Epithelial cell of esophagus (primary cell): ENCODE measurements around the gene RASSF8.

Experiments
- DNase-seq: peaks from one replicate; pipeline ENCODE4 v3.0.0; 2010; ENCODE audit warnings: low read depth
- H3K4me3 ChIP-seq: 2 replicates; pipeline ENCODE4 v1.5.1; 2011; ENCODE audit warnings: mild to moderate bottlenecking, low read length, control low read depth
- TF ChIP-seq, protein P1 (sequence below): IDR thresholded peaks from 2 replicates; pipeline ENCODE4 v1.5.1; 2011; ENCODE audit warnings: low read depth, mild to moderate bottlenecking, low read length, control low read depth, inconsistent platforms; ENCODE audit not compliant: insufficient read depth; ENCODE audit errors: missing control alignments

RASSF8 gene

DNA sequence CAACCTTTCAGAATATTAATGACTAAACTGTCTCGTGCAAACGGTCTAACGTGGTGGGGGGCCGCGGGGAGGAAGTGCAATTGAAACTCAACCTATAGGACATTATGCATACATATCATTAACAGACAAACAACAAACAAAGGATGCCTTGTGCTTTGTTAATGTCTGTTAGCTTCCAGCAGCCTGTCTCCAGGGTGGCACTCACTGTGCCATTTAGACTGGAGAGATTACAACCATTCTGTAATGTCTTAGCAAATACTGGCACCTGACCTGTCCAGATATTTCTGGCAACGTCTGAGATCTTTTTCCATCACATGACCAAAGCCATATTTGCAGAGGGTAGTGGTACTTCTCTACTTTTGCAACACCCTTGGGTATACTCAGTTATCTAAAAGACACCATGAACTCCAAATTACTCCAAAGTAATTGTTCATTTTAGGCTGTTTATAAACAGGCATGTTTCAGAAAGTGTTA lies 154.7 kb downstream of the RASSF8 start:
- H3K4me3 ChIP-seq: peak overlapping the region; percentile 53
- no peak for DNase-seq
- TF ChIP-seq, protein P1, sequence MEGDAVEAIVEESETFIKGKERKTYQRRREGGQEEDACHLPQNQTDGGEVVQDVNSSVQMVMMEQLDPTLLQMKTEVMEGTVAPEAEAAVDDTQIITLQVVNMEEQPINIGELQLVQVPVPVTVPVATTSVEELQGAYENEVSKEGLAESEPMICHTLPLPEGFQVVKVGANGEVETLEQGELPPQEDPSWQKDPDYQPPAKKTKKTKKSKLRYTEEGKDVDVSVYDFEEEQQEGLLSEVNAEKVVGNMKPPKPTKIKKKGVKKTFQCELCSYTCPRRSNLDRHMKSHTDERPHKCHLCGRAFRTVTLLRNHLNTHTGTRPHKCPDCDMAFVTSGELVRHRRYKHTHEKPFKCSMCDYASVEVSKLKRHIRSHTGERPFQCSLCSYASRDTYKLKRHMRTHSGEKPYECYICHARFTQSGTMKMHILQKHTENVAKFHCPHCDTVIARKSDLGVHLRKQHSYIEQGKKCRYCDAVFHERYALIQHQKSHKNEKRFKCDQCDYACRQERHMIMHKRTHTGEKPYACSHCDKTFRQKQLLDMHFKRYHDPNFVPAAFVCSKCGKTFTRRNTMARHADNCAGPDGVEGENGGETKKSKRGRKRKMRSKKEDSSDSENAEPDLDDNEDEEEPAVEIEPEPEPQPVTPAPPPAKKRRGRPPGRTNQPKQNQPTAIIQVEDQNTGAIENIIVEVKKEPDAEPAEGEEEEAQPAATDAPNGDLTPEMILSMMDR: no peak

DNA sequence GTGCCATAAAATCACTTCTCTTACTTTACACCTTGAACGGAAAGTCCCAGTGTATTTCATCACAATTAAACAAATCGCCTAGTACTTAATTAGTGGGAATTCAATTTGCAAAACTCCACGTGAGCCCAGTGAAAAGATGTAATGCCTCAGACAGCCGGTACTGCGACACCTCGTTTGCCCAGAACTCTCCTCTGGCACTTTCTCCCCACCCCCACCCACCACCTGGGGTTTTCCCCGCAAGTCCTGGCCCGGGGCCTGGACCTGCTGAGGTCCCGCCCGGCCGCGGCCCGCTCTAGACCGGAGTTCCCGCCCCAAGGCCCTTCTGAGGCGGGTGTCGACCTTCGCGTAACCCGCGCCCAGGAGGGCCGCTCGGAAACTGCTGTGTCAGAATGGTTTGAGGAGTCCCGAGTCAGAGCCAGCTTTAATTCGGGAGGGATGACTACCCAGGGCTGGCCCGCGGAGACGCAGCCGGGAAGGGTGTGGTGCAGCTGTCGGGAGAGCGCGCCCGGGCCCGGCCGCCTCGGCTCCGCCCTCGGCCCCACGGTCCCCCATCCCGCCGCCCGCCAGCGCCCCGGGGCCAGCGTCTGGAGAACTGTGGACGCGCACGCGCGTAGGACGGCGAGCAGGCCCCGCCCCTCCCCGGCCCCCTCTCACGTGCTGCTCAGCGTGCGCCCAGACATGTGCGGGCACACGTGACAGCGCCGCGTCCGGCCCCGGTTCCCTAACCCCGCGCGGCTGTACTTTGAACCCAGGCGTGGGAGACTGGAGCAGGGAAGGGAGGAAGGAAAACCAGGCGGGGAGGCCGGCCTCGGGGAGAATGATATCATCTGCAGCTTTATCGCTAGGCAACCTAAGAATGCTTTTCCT lies 155.6 kb downstream of the RASSF8 start:
- TF ChIP-seq, protein P1: peak; percentile 49
- peak; percentile 92 for DNase-seq
- H3K4me3 ChIP-seq: peak overlapping the region; percentile 53

DNA sequence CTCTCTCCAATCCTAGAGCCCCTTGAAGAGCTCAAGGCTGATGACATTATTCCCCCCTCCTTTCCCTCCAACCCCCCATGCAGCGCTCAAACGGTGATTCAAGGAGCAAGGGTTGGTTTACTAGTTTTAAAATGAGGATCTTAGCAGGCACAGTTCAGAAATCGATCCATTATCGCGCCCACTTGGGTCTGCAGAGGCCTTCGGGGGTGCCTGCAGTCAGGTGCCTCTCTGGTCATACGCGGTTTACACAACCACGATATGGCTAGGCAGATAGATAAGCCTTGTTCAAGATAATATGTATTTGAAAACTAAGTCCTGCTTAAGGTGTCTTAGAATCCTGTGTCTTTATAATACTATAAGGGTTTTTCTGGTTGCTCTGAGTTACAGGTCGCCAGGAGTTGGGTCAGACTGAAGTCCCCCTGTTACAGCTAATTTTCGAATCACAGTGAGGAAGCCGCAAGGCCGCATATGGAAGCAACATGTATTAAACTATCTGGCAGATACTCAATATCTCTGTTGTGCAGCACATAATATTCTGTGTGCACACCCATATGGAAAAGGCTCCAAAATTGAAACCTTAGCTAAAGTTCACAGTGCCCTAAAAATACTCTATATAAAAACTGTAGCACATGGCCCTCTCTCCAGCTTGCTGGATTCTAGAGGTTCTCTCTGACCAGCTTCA lies 156.4 kb downstream of the RASSF8 start:
- TF ChIP-seq, protein P1: no peak
- H3K4me3 ChIP-seq: peak overlapping the region; percentile 53
- no peak for DNase-seq

DNA sequence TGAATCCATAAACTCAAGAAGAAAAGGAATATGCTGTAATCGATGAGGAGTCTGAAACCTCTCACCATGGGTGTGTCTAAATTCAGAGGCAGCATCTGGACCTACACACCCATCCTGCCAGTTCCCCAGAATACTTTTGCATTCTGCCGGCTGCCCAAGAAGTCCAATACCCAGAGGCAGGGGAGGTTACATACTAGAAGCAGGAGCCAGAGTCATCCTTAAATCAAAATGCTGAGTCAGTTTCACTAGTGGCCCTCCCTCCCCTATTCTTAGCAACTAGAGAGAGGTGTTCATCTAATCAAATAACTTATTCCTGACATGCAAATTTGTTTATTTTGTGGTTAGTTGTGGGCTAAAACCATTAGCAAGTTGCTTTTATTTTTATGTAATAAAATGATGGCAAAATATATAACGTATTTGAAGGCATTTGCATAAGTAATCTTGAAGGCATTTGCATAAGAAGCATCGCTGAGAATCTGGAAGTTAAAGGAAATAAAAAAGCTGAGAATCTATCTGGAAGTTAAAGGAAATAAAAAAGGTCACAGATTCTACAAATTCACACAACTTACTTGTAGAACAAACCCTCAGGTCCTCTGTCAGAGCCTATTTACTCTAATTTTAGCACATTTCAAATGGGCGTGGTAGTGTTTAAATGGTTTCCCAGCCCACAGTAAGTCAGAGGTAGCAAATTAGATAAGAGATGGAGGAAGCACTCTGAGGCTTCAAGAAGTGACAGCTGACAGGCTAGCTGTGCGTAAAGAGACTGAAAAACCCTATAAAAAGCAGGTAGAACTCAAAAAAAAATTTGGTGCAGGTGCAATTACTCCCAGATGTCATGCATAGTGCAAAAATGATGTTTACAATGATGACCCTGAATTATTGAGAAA lies 158.6 kb downstream of the RASSF8 start:
- TF ChIP-seq, protein P1: no peak
- DNase-seq: peak; percentile 59
- no peak overlapping the region for H3K4me3 ChIP-seq

DNA sequence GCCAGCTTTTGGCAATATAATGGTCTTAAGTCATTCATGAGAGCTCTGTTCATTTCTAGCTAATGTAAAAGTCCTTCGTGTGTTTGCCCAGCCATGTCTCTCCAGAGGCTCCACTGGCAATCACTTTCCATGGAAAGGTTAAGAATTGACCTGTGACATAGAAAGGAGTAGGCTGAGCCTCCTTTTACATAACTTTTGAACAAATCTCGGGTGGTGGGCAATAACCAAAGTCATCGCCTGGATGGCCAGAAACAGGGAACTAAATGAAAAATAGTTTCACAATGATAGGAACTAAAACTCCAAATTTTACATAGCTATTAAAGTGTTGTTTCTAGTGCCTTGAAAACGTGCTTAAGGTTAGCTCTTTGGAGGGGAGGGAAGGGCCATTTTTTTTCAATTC lies 159.8 kb downstream of the RASSF8 start:
- TF ChIP-seq, protein P1: no peak
- DNase-seq: no peak
- H3K4me3 ChIP-seq: no peak overlapping the region

DNA sequence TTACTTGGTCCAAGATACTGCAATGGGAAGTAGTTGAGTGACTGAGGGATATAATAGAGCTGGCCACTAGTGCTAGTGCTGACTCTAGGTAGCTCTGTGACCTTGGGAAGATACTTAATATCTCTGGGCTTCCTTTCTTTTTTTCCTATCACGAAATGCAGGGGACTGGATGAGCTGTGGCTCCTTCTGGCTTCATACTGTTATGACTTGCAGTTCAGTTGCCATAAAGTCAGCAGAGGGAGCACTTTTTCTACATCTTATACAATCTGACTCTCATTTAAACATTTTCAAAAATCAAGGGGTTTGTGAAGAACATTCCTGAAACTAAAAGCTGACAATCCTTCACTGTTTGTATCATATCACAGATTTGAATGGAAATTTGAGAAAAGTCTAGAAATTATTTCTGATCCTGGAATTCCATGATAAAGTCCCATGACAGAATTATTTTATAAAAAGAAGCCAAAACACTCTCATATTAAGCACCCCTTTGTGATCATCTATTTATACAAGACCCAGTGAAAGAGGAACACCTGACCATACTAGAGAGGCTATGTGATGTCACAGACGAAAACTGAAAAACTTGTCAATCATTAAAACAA lies 161.0 kb downstream of the RASSF8 start:
- no peak overlapping the region for H3K4me3 ChIP-seq
- DNase-seq: peak; percentile 68
- TF ChIP-seq, protein P1: peak; percentile 67
